ENCODE measurements around the gene SGIP1.

DNA sequence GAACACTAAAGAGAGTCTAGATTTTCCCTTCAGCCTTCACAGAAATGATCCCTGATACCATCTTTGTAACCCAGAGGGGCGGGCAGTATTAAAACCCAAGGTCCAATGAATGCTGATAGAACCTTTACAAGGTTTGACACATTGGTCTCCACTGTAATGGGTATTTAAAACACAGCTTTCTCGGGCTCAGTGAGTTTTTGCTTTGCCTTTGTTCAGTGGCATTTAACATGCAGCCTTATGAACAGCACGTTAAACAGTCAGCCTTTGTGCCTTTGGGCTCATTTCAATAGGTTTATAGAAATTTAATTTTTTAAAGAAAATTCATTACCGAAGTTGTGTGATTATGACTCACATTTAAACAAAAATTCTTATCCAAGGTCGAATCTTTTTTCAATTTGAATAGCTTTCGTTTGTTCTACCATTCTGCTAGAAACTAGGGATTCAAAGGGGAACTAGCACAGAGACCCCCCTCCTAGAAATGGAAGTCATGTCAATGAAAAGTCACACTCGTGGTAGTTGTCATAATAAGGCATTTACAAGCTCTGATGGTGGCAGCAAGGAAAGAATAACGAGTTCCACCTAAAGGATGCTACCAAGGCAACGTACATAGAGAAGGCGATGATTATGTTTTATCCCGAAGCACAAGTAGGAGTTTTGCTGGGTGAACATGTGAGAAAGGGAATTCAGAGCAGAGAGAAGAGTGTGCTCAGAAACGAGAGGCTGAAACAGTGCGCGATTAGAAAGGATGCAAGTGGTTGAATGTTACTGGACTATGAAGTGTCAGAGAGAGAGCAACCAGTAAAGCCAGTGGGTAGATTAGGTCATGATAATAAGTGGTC, 66.2 kb downstream of the SGIP1 start:
- TF ChIP-seq POLR2A (IDR thresholded peaks at IDR 0.05): no peak
- TF ChIP-seq, protein P1, sequence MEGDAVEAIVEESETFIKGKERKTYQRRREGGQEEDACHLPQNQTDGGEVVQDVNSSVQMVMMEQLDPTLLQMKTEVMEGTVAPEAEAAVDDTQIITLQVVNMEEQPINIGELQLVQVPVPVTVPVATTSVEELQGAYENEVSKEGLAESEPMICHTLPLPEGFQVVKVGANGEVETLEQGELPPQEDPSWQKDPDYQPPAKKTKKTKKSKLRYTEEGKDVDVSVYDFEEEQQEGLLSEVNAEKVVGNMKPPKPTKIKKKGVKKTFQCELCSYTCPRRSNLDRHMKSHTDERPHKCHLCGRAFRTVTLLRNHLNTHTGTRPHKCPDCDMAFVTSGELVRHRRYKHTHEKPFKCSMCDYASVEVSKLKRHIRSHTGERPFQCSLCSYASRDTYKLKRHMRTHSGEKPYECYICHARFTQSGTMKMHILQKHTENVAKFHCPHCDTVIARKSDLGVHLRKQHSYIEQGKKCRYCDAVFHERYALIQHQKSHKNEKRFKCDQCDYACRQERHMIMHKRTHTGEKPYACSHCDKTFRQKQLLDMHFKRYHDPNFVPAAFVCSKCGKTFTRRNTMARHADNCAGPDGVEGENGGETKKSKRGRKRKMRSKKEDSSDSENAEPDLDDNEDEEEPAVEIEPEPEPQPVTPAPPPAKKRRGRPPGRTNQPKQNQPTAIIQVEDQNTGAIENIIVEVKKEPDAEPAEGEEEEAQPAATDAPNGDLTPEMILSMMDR (IDR thresholded peaks at IDR 0.05): no peak
